IPS-NIHi7 (cell line): ENCODE measurements around the gene ATP6V0D1.
"Not testable (repeated sequence)": the region's sequence is repeated elsewhere in the genome, so short reads cannot be mapped to it uniquely, and the experiment has no call there.

Experiments
- DNase-seq: peaks from one replicate; pipeline ENCODE4 v3.0.0; 2012; ENCODE audit warnings: mixed read lengths; ENCODE audit errors: extremely low spot score

ATP6V0D1 gene

GRCh38 chr16:67480833-67481560 is at the start of gene ATP6V0D1:
TSS of gene ATP6V0D1 (minus strand) at chr16:67481157. CDS start at chr16:67481086, 71 bp downstream.
- peak; percentile 100 for DNase-seq

- peak; percentile 44 for DNase-seq
These were observed 49.3 kb upstream of the ATP6V0D1 start for GRCh38 chr16:67530013-67530939.

- DNase-seq = no peak
These were observed 48.6 kb upstream of the ATP6V0D1 start for GRCh38 chr16:67529582-67530012.

- peak; percentile 41 for DNase-seq
These were observed 48.1 kb upstream of the ATP6V0D1 start for GRCh38 chr16:67528870-67529581.

- DNase-seq = peak; percentile 60
These were observed 47.4 kb upstream of the ATP6V0D1 start, which contains the start of gene RIPOR1 for GRCh38 chr16:67528222-67528869. TSS of gene RIPOR1 (plus strand) at chr16:67528829. CDS start at chr16:67538447, 9,618 bp downstream.

GRCh38 chr16:67526149-67526791 is 45.3 kb upstream of the ATP6V0D1 start:
- DNase-seq = no peak

- DNase-seq = no peak
These were observed 44.4 kb upstream of the ATP6V0D1 start for GRCh38 chr16:67525176-67525860.

GRCh38 chr16:67521095-67521804 is 40.3 kb upstream of the ATP6V0D1 start:
- DNase-seq = peak; percentile 94

- no peak for DNase-seq
These were observed 38.3 kb upstream of the ATP6V0D1 start for GRCh38 chr16:67519242-67519641.

GRCh38 chr16:67518676-67519075 is 37.7 kb upstream of the ATP6V0D1 start:
- DNase-seq = no peak

- no peak for DNase-seq
These were observed 36.9 kb upstream of the ATP6V0D1 start for GRCh38 chr16:67517661-67518423.

GRCh38 chr16:67517155-67517445 is 36.1 kb upstream of the ATP6V0D1 start:
- no peak for DNase-seq

- no peak for DNase-seq
These were observed 35.6 kb upstream of the ATP6V0D1 start for GRCh38 chr16:67516296-67517154.

GRCh38 chr16:67514382-67514828 is 33.4 kb upstream of the ATP6V0D1 start:
- peak; percentile 63 for DNase-seq

GRCh38 chr16:67513892-67514291 is 32.9 kb upstream of the ATP6V0D1 start:
- not testable (repeated sequence) for DNase-seq

- DNase-seq = no peak
These were observed 28.1 kb upstream of the ATP6V0D1 start for GRCh38 chr16:67509016-67509415.

- no peak for DNase-seq
These were observed 25.5 kb upstream of the ATP6V0D1 start for GRCh38 chr16:67506468-67506867.
